ENCODE measurements around the gene LEFTY1.

LEFTY1 gene

GRCh38 chr1:225919906-225920305, 31.0 kb upstream of the LEFTY1 start:
- H3K27me3 ChIP-seq (ENCODE audit: control insufficient read depth in 3 of 3, insufficient read depth in 3 of 3, low read depth in 1 of 3, low read length in 3 of 3) = no peaks in the 10 kb centered on the region
- no CpG with 5 or more reads among the region's 5 CpGs for WGBS, 2 donors (ENCODE audit: extremely low coverage in 2 of 2, insufficient read length in 2 of 2, insufficient replicate concordance in 1 of 2)
- no peak overlapping the region for H3K14ac ChIP-seq (ENCODE audit: low read length)
- H3K23ac ChIP-seq (ENCODE audit: low read depth, low read length, poor library complexity) = no peak overlapping the region
- DNase-seq (ENCODE audit: low spot score) = no peak
- H2BK120ac ChIP-seq (ENCODE audit: low read depth, low read length) = no peak overlapping the region
- no peak overlapping the region for H2BK5ac ChIP-seq (ENCODE audit: low read length)
- no peak overlapping the region for H2AFZ ChIP-seq (ENCODE audit: low read length)
- H3K36me3 ChIP-seq (replicated peaks in 1 of 2; ENCODE audit: control insufficient read depth in 2 of 2, insufficient read depth in 2 of 2, low read length in 2 of 2) = peaks cover 29 to 62% of the 10 kb centered on the region in 2 donors
- no peak overlapping the region for H2BK15ac ChIP-seq (ENCODE audit: low read length)
- H3K9me3 ChIP-seq (replicated peaks in 1 of 2; ENCODE audit: control insufficient read depth in 2 of 2, insufficient read depth in 1 of 2, low read depth in 1 of 2, low read length in 2 of 2) = no peaks in the 10 kb centered on the region
- no peak overlapping the region for H3K27ac ChIP-seq (replicated peaks; ENCODE audit: low read length)
- H3K4me1 ChIP-seq (ENCODE audit: control insufficient read depth in 2 of 2, insufficient read depth in 1 of 2, low read depth in 1 of 2, low read length in 2 of 2) = peaks cover 3 to 14% of the 10 kb centered on the region in 2 donors
- no peak overlapping the region for H4K91ac ChIP-seq (ENCODE audit: low read depth, low read length, poor library complexity)
- no peak overlapping the region for H3K4me3 ChIP-seq (ENCODE audit: low read length in 2 of 2)
- H3K9ac ChIP-seq (ENCODE audit: low read depth, low read length, poor library complexity) = no peak overlapping the region
- H3K4ac ChIP-seq (ENCODE audit: low read length) = no peak overlapping the region
- no peak overlapping the region for H2BK12ac ChIP-seq (ENCODE audit: low read length)
- no peak overlapping the region for H3K4me2 ChIP-seq (ENCODE audit: insufficient read depth, low read length, poor library complexity, severe bottlenecking)
- H2AK5ac ChIP-seq (ENCODE audit: low read depth, low read length) = no peak overlapping the region
- H3K18ac ChIP-seq (ENCODE audit: low read length) = no peak overlapping the region
- peaks cover 15% of the 10 kb centered on the region for H3K79me1 ChIP-seq (ENCODE audit: low read depth, low read length)
- H4K8ac ChIP-seq (ENCODE audit: low read depth, low read length) = no peak overlapping the region

- Histone ChIP-seq H3K18ac (ENCODE audit: low read length) (no peak overlapping the region), H3K14ac (ENCODE audit: low read length) (no peak overlapping the region), H4K91ac (ENCODE audit: low read depth, low read length, poor library complexity) (no peak overlapping the region), H3K36me3 (replicated peaks in 1 of 2; ENCODE audit: control insufficient read depth in 2 of 2, insufficient read depth in 2 of 2, low read length in 2 of 2) (peaks cover 31 to 67% of the 10 kb centered on the region in 2 donors), H3K4ac (ENCODE audit: low read length) (no peak overlapping the region), H3K4me2 (ENCODE audit: insufficient read depth, low read length, poor library complexity, severe bottlenecking) (no peak overlapping the region), H3K9me3 (replicated peaks in 1 of 2; ENCODE audit: control insufficient read depth in 2 of 2, insufficient read depth in 1 of 2, low read depth in 1 of 2, low read length in 2 of 2) (no peaks in the 10 kb centered on the region), H3K4me1 (ENCODE audit: control insufficient read depth in 2 of 2, insufficient read depth in 1 of 2, low read depth in 1 of 2, low read length in 2 of 2) (peaks cover 2 to 18% of the 10 kb centered on the region in 2 donors), H2BK120ac (ENCODE audit: low read depth, low read length) (no peak overlapping the region), H2BK12ac (ENCODE audit: low read length) (no peak overlapping the region), H4K8ac (ENCODE audit: low read depth, low read length) (no peak overlapping the region), H3K23ac (ENCODE audit: low read depth, low read length, poor library complexity) (no peak overlapping the region), H3K9ac (ENCODE audit: low read depth, low read length, poor library complexity) (no peak overlapping the region), H2AFZ (ENCODE audit: low read length) (no peak overlapping the region), H3K4me3 (ENCODE audit: low read length in 2 of 2) (no peak overlapping the region), H2BK5ac (ENCODE audit: low read length) (no peak overlapping the region), H3K79me1 (ENCODE audit: low read depth, low read length) (peaks cover 11% of the 10 kb centered on the region), H2AK5ac (ENCODE audit: low read depth, low read length) (no peak overlapping the region), H3K27ac (replicated peaks; ENCODE audit: low read length) (no peak overlapping the region), H2BK15ac (ENCODE audit: low read length) (no peak overlapping the region), H3K27me3 (ENCODE audit: control insufficient read depth in 3 of 3, insufficient read depth in 3 of 3, low read depth in 1 of 3, low read length in 3 of 3) (no peaks in the 10 kb centered on the region)
- no CpG with 5 or more reads among the region's 4 CpGs for WGBS, 2 donors (ENCODE audit: extremely low coverage in 2 of 2, insufficient read length in 2 of 2, insufficient replicate concordance in 1 of 2)
- DNase-seq (ENCODE audit: low spot score) = no peak
Observed at GRCh38 chr1:225918280-225918679, 29.3 kb upstream of the LEFTY1 start.

DNA sequence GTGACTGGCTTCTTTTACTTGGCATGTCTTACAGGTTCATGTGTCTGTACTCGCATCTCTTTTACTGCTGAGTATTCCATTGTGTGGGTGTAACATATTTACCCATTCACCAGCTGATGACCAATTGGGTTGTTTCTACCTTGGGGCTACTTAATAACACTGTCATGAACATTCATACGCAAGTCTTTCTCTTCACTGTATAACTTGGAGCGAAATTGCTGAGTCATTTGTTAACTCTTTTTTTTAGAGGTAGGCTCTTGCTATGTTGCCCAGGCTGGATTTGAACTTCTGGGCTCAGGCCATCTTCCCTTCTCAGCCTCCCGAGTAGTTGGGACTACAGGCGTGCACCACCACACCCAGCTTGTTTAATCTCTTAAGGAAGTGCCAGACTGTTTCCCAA, 28.6 kb upstream of the LEFTY1 start:
- no peak overlapping the region for H2AFZ ChIP-seq (ENCODE audit: low read length)
- no peak overlapping the region for H2BK15ac ChIP-seq (ENCODE audit: low read length)
- H3K4me3 ChIP-seq (ENCODE audit: low read length in 2 of 2) = no peak overlapping the region
- H2BK5ac ChIP-seq (ENCODE audit: low read length) = no peak overlapping the region
- no peak overlapping the region for H3K4ac ChIP-seq (ENCODE audit: low read length)
- H3K79me1 ChIP-seq (ENCODE audit: low read depth, low read length) = peaks cover 10% of the 10 kb centered on the region
- DNase-seq (ENCODE audit: low spot score) = no peak
- H3K4me2 ChIP-seq (ENCODE audit: insufficient read depth, low read length, poor library complexity, severe bottlenecking) = no peak overlapping the region
- WGBS, 2 donors (ENCODE audit: extremely low coverage in 2 of 2, insufficient read length in 2 of 2, insufficient replicate concordance in 1 of 2) = no CpG with 5 or more reads among the region's 5 CpGs
- no peak overlapping the region for H3K14ac ChIP-seq (ENCODE audit: low read length)
- H3K9ac ChIP-seq (ENCODE audit: low read depth, low read length, poor library complexity) = no peak overlapping the region
- H2AK5ac ChIP-seq (ENCODE audit: low read depth, low read length) = no peak overlapping the region
- no peaks in the 10 kb centered on the region for H3K27me3 ChIP-seq (ENCODE audit: control insufficient read depth in 3 of 3, insufficient read depth in 3 of 3, low read depth in 1 of 3, low read length in 3 of 3)
- H3K27ac ChIP-seq (replicated peaks; ENCODE audit: low read length) = no peak overlapping the region
- H3K23ac ChIP-seq (ENCODE audit: low read depth, low read length, poor library complexity) = no peak overlapping the region
- H3K18ac ChIP-seq (ENCODE audit: low read length) = no peak overlapping the region
- peaks cover 0 to 16% of the 10 kb centered on the region in 2 donors for H3K4me1 ChIP-seq (ENCODE audit: control insufficient read depth in 2 of 2, insufficient read depth in 1 of 2, low read depth in 1 of 2, low read length in 2 of 2)
- H3K36me3 ChIP-seq (replicated peaks in 1 of 2; ENCODE audit: control insufficient read depth in 2 of 2, insufficient read depth in 2 of 2, low read length in 2 of 2) = peaks cover 29 to 63% of the 10 kb centered on the region in 2 donors
- no peak overlapping the region for H4K91ac ChIP-seq (ENCODE audit: low read depth, low read length, poor library complexity)
- H2BK120ac ChIP-seq (ENCODE audit: low read depth, low read length) = no peak overlapping the region
- no peak overlapping the region for H2BK12ac ChIP-seq (ENCODE audit: low read length)
- no peak overlapping the region for H4K8ac ChIP-seq (ENCODE audit: low read depth, low read length)
- no peaks in the 10 kb centered on the region for H3K9me3 ChIP-seq (replicated peaks in 1 of 2; ENCODE audit: control insufficient read depth in 2 of 2, insufficient read depth in 1 of 2, low read depth in 1 of 2, low read length in 2 of 2)

DNA sequence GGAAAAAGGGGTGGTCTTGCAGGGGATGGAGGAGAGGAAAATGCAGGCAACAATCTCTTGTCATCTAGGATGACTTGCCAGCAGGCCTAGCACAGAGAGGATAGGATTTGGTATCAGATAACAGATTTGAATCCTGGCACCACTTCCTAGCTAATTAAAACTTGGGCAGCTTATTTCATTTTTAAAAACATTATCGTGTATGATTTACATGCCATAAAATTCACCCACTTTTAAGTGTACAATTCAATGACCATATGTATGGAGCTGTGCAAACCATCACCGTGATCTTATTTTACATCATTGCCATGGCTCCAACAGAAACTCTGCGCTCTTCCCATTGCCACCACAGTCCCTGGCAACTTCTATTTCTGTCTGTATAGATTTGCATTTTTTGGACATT, 28.2 kb upstream of the LEFTY1 start:
- Histone ChIP-seq H3K27me3 (ENCODE audit: control insufficient read depth in 3 of 3, insufficient read depth in 3 of 3, low read depth in 1 of 3, low read length in 3 of 3) (no peaks in the 10 kb centered on the region), H3K14ac (ENCODE audit: low read length) (no peak overlapping the region), H3K18ac (ENCODE audit: low read length) (no peak overlapping the region), H2AFZ (ENCODE audit: low read length) (no peak overlapping the region), H2BK120ac (ENCODE audit: low read depth, low read length) (no peak overlapping the region), H3K4ac (ENCODE audit: low read length) (no peak overlapping the region), H2BK12ac (ENCODE audit: low read length) (no peak overlapping the region), H3K36me3 (replicated peaks in 1 of 2; ENCODE audit: control insufficient read depth in 2 of 2, insufficient read depth in 2 of 2, low read length in 2 of 2) (peaks cover 27 to 59% of the 10 kb centered on the region in 2 donors), H3K27ac (replicated peaks; ENCODE audit: low read length) (no peak overlapping the region), H3K4me1 (ENCODE audit: control insufficient read depth in 2 of 2, insufficient read depth in 1 of 2, low read depth in 1 of 2, low read length in 2 of 2) (peaks cover 0 to 16% of the 10 kb centered on the region in 2 donors), H2BK5ac (ENCODE audit: low read length) (no peak overlapping the region), H4K8ac (ENCODE audit: low read depth, low read length) (no peak overlapping the region), H3K4me3 (ENCODE audit: low read length in 2 of 2) (no peak overlapping the region), H3K9me3 (replicated peaks in 1 of 2; ENCODE audit: control insufficient read depth in 2 of 2, insufficient read depth in 1 of 2, low read depth in 1 of 2, low read length in 2 of 2) (no peaks in the 10 kb centered on the region), H3K79me1 (ENCODE audit: low read depth, low read length) (peaks cover 8% of the 10 kb centered on the region), H3K23ac (ENCODE audit: low read depth, low read length, poor library complexity) (no peak overlapping the region), H3K9ac (ENCODE audit: low read depth, low read length, poor library complexity) (no peak overlapping the region), H2BK15ac (ENCODE audit: low read length) (no peak overlapping the region), H4K91ac (ENCODE audit: low read depth, low read length, poor library complexity) (no peak overlapping the region), H2AK5ac (ENCODE audit: low read depth, low read length) (no peak overlapping the region), H3K4me2 (ENCODE audit: insufficient read depth, low read length, poor library complexity, severe bottlenecking) (no peak overlapping the region)
- DNase-seq (ENCODE audit: low spot score) = no peak
- no CpG with 5 or more reads among the region's 3 CpGs for WGBS, 2 donors (ENCODE audit: extremely low coverage in 2 of 2, insufficient read length in 2 of 2, insufficient replicate concordance in 1 of 2)

Measured in neuronal stem cell (in vitro differentiated cells).